ENCODE results near the gene PLEKHH1.

The PLEKHH1 gene

GRCh38 chr14:67571275-67571990 is 38.3 kb downstream of the PLEKHH1 start:
- Histone ChIP-seq H3K36me3 (no peaks in the 10 kb centered on the region), H3K9me3 (no peaks in the 10 kb centered on the region), H3K27me3 (no peaks in the 10 kb centered on the region), H3K4me1 (no peaks in the 10 kb centered on the region), H3K4me3 (ENCODE audit: low read depth, low read length) (no peak overlapping the region)
- peak; percentile 73 for DNase-seq
- peak; percentile 98 for TF ChIP-seq CTCF (IDR thresholded peaks at IDR 0.05; ENCODE audit: low read depth, low read length)

- TF ChIP-seq CTCF (IDR thresholded peaks at IDR 0.05; ENCODE audit: low read depth, low read length) = no peak
- H3K9me3 ChIP-seq = no peaks in the 10 kb centered on the region
- H3K4me1 ChIP-seq = no peaks in the 10 kb centered on the region
- H3K36me3 ChIP-seq = no peaks in the 10 kb centered on the region
- H3K27me3 ChIP-seq = no peaks in the 10 kb centered on the region
- H3K4me3 ChIP-seq (ENCODE audit: low read depth, low read length) = no peak overlapping the region
- no peak for DNase-seq
Observed at GRCh38 chr14:67571991-67572323, 38.9 kb downstream of the PLEKHH1 start.

- Histone ChIP-seq H3K9me3 (no peaks in the 10 kb centered on the region), H3K36me3 (no peaks in the 10 kb centered on the region), H3K4me1 (no peaks in the 10 kb centered on the region), H3K4me3 (ENCODE audit: low read depth, low read length) (no peak overlapping the region), H3K27me3 (no peaks in the 10 kb centered on the region)
- TF ChIP-seq CTCF (IDR thresholded peaks at IDR 0.05; ENCODE audit: low read depth, low read length) = no peak
- DNase-seq = no peak
Observed at GRCh38 chr14:67572608-67573007, 39.5 kb downstream of the PLEKHH1 start.

- TF ChIP-seq CTCF (IDR thresholded peaks at IDR 0.05; ENCODE audit: low read depth, low read length) = no peak
- Histone ChIP-seq H3K4me1 (no peaks in the 10 kb centered on the region), H3K9me3 (no peaks in the 10 kb centered on the region), H3K36me3 (no peaks in the 10 kb centered on the region), H3K27me3 (no peaks in the 10 kb centered on the region), H3K4me3 (ENCODE audit: low read depth, low read length) (no peak overlapping the region)
- DNase-seq = no peak
Observed at GRCh38 chr14:67573228-67574010, 40.3 kb downstream of the PLEKHH1 start.

- DNase-seq = no peak
- Histone ChIP-seq H3K4me1 (no peaks in the 10 kb centered on the region), H3K4me3 (ENCODE audit: low read depth, low read length) (no peak overlapping the region), H3K27me3 (no peaks in the 10 kb centered on the region), H3K9me3 (no peaks in the 10 kb centered on the region), H3K36me3 (no peaks in the 10 kb centered on the region)
- TF ChIP-seq CTCF (IDR thresholded peaks at IDR 0.05; ENCODE audit: low read depth, low read length) = no peak
Observed at GRCh38 chr14:67574156-67574555, 41.1 kb downstream of the PLEKHH1 start.

- TF ChIP-seq CTCF (IDR thresholded peaks at IDR 0.05; ENCODE audit: low read depth, low read length) = no peak
- Histone ChIP-seq H3K36me3 (no peaks in the 10 kb centered on the region), H3K9me3 (no peaks in the 10 kb centered on the region), H3K27me3 (no peaks in the 10 kb centered on the region), H3K4me3 (ENCODE audit: low read depth, low read length) (no peak overlapping the region), H3K4me1 (no peaks in the 10 kb centered on the region)
- DNase-seq = no peak
Observed at GRCh38 chr14:67574806-67575205, 41.7 kb downstream of the PLEKHH1 start.
